ENCODE data around the gene ACE.

ACE gene

GRCh38 chr17:63492940-63493339 lies 16.1 kb downstream of the ACE start:
- DNase-seq: no peak

GRCh38 chr17:63493411-63493810 lies 16.6 kb downstream of the ACE start:
- no peak for DNase-seq

- no peak for DNase-seq
Measured at GRCh38 chr17:63494300-63494928, 17.6 kb downstream of the ACE start.

- no peak for DNase-seq
Measured at GRCh38 chr17:63495491-63495890, 18.6 kb downstream of the ACE start.

- no peak for DNase-seq
Measured at GRCh38 chr17:63496177-63496576, 19.3 kb downstream of the ACE start.

- no peak for DNase-seq
Measured at GRCh38 chr17:63496663-63497400, 20.0 kb downstream of the ACE start.

GRCh38 chr17:63497708-63498483 lies 21.0 kb downstream of the ACE start:
- DNase-seq: peak; percentile 12

GRCh38 chr17:63498626-63499195 lies 21.9 kb downstream of the ACE start:
- peak; percentile 72 for DNase-seq

GRCh38 chr17:63500543-63501390 lies 23.9 kb downstream of the ACE start:
- no peak for DNase-seq

- DNase-seq: no peak
Measured at GRCh38 chr17:63503341-63503705, 26.5 kb downstream of the ACE start.

- DNase-seq: no peak
Measured at GRCh38 chr17:63504261-63504660, 27.4 kb downstream of the ACE start.

GRCh38 chr17:63505341-63505740 lies 28.5 kb downstream of the ACE start:
- DNase-seq: no peak

GRCh38 chr17:63506627-63507026 lies 29.8 kb downstream of the ACE start:
- DNase-seq: no peak

- no peak for DNase-seq
Measured at GRCh38 chr17:63511331-63511730, 34.5 kb downstream of the ACE start.

GRCh38 chr17:63512388-63512787 lies 35.5 kb downstream of the ACE start:
- DNase-seq: no peak

- DNase-seq: no peak
Measured at GRCh38 chr17:63512896-63513644, 36.2 kb downstream of the ACE start.

- DNase-seq: no peak
Measured at GRCh38 chr17:63514477-63514876, 37.6 kb downstream of the ACE start.

GRCh38 chr17:63514974-63515373 lies 38.1 kb downstream of the ACE start:
- DNase-seq: no peak

- no peak for DNase-seq
Measured at GRCh38 chr17:63515426-63515825, 38.6 kb downstream of the ACE start.

GRCh38 chr17:63516910-63517824 lies 40.3 kb downstream of the ACE start:
- DNase-seq: peak; percentile 39
